T-helper 2 cell treated with Interferon-gamma antibody and Interleukin-4, amounts not matched to agents 100 ng/mL and 5 ng/mL, for 36 hours (primary cell): ENCODE results near the gene CEACAM5. TPM values are rescaled to one million over a fixed set of nuclear protein-coding genes. Genes with fewer than 3 reads are reported as not detected.
"Not testable (repeated sequence)": the region's sequence is repeated elsewhere in the genome, so short reads cannot be mapped to it uniquely, and the experiment has no call there.

Experiments used
- intact Hi-C: fragments of 100-400 bp; cut with micrococcal nuclease; formaldehyde crosslinking; loops from one replicate; pipeline ENCODE4 v1.15.1; 2023
- total RNA-seq: library from RNA; stranded (reverse); gene quantifications from 2 replicates; pipeline ENCODE4 v1.2.3, GENCODE V29; 2022

Gene CEACAM5
- total RNA-seq, 1 donor from 2014 or later, result not detected

GRCh38 chr19:41700381-41701195, 7.8 kb upstream of the CEACAM5 start:
- intact Hi-C loops, result no loop called here

- intact Hi-C loops, result no loop called here
Measured at GRCh38 chr19:41701401-41702075, 6.9 kb upstream of the CEACAM5 start.

GRCh38 chr19:41702171-41702651, 6.2 kb upstream of the CEACAM5 start:
- intact Hi-C loops, result no loop called here

DNA sequence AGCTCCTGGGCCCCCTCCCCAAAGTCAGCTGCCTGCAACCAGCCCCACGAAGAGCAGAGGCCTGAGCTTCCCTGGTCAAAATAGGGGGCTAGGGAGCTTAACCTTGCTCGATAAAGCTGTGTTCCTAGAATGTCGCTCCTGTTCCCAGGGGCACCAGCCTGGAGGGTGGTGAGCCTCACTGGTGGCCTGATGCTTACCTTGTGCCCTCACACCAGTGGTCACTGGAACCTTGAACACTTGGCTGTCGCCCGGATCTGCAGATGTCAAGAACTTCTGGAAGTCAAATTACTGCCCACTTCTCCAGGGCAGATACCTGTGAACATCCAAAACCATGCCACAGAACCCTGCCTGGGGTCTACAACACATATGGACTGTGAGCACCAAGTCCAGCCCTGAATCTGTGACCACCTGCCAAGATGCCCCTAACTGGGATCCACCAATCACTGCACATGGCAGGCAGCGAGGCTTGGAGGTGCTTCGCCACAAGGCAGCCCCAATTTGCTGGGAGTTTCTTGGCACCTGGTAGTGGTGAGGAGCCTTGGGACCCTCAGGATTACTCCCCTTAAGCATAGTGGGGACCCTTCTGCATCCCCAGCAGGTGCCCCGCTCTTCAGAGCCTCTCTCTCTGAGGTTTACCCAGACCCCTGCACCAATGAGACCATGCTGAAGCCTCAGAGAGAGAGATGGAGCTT, 4.7 kb upstream of the CEACAM5 start:
- intact Hi-C loops, result no loop called here

- intact Hi-C loops, result loop anchor here (2.0 kb wide), 1 partner anchor 41 kb away; no protein-coding TSS in a partner anchor
Measured at GRCh38 chr19:41705393-41706174, 2.8 kb upstream of the CEACAM5 start.

DNA sequence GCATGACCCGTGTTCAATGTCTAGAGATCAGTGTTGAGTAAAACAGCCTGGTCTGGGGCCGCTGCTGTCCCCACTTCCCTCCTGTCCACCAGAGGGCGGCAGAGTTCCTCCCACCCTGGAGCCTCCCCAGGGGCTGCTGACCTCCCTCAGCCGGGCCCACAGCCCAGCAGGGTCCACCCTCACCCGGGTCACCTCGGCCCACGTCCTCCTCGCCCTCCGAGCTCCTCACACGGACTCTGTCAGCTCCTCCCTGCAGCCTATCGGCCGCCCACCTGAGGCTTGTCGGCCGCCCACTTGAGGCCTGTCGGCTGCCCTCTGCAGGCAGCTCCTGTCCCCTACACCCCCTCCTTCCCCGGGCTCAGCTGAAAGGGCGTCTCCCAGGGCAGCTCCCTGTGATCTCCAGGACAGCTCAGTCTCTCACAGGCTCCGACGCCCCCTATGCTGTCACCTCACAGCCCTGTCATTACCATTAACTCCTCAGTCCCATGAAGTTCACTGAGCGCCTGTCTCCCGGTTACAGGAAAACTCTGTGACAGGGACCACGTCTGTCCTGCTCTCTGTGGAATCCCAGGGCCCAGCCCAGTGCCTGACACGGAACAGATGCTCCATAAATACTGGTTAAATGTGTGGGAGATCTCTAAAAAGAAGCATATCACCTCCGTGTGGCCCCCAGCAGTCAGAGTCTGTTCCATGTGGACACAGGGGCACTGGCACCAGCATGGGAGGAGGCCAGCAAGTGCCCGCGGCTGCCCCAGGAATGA, 1.5 kb upstream of the CEACAM5 start:
- intact Hi-C loops, result loop anchor here (2.0 kb wide), 1 partner anchor 40 kb away; no protein-coding TSS in a partner anchor

DNA sequence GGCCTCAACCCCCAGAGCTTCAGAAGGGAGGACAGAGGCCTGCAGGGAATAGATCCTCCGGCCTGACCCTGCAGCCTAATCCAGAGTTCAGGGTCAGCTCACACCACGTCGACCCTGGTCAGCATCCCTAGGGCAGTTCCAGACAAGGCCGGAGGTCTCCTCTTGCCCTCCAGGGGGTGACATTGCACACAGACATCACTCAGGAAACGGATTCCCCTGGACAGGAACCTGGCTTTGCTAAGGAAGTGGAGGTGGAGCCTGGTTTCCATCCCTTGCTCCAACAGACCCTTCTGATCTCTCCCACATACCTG, 969 bp upstream of the CEACAM5 start:
- intact Hi-C loops, result loop anchor here (2.0 kb wide), 1 partner anchor 39 kb away; no protein-coding TSS in a partner anchor

- intact Hi-C loops, result loop anchor here (2.0 kb wide), 1 partner anchor 39 kb away; no protein-coding TSS in a partner anchor
Measured at GRCh38 chr19:41707871-41708371, 505 bp upstream of the CEACAM5 start.

- intact Hi-C loops, result not testable (repeated sequence)
Measured at GRCh38 chr19:41709516-41709915, 1.1 kb downstream of the CEACAM5 start.

GRCh38 chr19:41709951-41710645, 1.7 kb downstream of the CEACAM5 start:
- intact Hi-C loops, result no loop called here

DNA sequence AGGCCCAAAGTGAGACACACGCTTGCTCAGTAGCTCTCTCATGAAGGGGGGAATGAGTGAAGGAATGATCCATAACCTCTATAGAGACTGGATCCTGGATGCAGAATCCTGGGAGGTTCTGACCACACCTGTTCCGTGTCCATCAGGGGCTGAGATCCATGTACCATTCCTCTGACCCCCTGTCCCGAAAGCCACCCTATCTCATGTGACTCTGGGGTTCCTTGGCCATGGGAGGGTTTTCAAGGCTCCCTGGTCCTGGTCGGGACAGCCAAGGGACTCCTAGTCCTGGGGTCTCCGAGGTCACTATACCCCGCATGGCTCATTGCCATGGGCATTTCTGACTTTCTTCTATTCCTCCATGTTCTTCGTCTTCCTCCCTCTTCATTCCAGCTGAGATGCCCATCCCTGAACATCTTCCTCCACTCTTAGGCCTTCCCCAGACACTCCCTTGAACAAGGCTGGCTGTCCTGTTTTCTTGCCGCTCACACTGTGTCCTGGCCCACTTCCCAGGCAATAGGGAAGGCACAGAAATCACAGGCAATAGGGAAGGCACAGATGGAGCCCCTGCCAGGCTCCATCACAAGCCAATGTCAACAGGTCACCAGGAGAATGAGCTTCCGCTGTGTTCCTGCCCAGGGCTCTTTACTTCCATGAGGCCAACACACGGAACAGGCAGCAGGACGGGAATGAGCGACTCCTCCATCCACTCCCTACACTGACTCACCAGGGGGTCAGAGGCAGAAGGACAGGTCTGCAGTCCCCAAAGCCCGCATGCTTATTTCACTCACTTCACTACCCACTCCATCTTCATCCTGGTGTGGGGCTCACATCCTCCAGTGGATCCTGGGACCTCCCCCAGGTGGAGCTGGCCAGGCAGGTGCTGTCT, 3.2 kb downstream of the CEACAM5 start:
- intact Hi-C loops, result no loop called here

- intact Hi-C loops, result no loop called here
Measured at GRCh38 chr19:41714598-41714997, 6.2 kb downstream of the CEACAM5 start.

GRCh38 chr19:41718761-41719160, 10.3 kb downstream of the CEACAM5 start:
- intact Hi-C loops, result no loop called here

DNA sequence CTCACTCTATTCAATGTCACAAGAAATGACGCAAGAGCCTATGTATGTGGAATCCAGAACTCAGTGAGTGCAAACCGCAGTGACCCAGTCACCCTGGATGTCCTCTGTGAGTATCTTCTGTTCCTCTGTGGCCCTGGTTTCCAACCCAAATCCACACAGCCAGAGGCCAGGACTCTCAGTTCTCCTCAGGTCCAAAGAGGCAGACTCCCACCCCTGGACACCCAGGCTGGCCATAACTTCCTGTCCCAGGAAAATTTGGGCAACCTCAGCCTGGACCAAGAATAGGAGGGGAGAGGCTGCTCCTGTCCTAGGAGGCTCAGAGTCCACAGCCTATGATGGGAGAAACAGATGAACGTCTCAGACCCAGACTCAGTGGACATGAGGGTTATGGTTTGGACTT, 11.7 kb downstream of the CEACAM5 start:
- intact Hi-C loops, result no loop called here

DNA sequence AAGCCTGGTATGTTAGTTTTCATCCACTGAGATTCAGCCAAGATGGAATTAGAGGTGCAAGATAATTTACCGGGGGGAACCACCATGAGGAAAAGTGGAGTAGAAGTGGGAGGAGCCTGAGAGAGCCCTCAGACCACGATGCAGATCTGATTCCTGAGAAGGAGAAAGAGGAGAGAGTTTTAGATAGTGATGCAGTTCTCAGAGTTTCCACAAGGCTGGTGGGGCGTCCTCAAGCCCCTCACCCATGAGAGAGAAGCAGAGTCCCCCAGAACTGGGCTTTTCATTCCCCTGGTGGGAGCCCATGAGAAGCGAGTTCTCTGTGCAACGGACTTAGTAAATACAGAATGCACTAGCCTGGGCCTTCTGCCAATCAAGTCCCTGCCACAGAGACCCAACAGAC, 18.1 kb downstream of the CEACAM5 start:
- intact Hi-C loops, result no loop called here

DNA sequence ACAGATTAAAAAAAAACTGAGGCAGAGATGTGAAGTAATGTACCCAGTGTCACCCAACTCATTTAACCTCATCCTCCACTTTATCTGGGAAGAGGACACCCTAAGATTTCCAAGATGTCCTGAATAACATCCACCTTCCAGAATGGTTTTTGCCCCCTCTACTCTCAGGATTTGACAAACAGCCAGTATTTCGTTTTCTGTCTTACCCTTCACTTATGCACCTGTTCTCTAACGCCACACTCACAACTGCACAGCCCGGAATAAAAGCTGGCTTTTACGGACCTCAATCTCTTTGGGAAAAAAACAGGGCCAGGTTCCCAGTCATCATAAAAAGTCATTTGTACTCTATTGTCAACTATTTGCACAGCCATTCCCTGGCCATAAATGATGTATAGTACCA, 25.7 kb downstream of the CEACAM5 start:
- intact Hi-C loops, result no loop called here

DNA sequence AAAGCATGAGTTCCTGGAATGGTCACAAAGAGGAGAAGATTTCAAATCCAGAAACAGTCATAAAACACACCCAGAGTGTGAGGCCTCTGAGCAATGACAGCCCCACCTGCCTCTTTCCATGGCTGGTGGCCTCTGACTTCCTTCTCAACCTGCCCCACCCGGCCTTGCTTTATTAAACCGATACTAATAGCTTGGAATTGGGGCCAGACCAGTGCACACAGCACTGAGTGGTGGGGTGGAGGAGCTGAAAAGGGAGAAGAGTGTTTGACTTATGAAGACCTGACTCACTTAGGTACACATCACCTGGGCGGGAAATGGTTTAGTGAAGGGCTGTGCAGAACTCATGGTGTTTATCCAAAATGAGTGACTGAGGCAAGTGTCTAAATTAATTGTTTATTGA, 26.2 kb downstream of the CEACAM5 start:
- intact Hi-C loops, result no loop called here

GRCh38 chr19:41735071-41735600, 26.7 kb downstream of the CEACAM5 start:
- intact Hi-C loops, result no loop called here
